GM21360 (cell line): Measurements from ENCODE around the gene LRRC27.
"Not testable (repeated sequence)": the region's sequence is repeated elsewhere in the genome, so short reads cannot be mapped to it uniquely, and the experiment has no call there.

Experiments used
- ATAC-seq: cut with Tn5 transposase; IDR thresholded peaks from one replicate; pipeline ENCODE4 v1.9.1; 2021; ENCODE audit warnings: mild to moderate bottlenecking, moderate library complexity; ENCODE audit not compliant: unreplicated experiment

LRRC27 gene

DNA sequence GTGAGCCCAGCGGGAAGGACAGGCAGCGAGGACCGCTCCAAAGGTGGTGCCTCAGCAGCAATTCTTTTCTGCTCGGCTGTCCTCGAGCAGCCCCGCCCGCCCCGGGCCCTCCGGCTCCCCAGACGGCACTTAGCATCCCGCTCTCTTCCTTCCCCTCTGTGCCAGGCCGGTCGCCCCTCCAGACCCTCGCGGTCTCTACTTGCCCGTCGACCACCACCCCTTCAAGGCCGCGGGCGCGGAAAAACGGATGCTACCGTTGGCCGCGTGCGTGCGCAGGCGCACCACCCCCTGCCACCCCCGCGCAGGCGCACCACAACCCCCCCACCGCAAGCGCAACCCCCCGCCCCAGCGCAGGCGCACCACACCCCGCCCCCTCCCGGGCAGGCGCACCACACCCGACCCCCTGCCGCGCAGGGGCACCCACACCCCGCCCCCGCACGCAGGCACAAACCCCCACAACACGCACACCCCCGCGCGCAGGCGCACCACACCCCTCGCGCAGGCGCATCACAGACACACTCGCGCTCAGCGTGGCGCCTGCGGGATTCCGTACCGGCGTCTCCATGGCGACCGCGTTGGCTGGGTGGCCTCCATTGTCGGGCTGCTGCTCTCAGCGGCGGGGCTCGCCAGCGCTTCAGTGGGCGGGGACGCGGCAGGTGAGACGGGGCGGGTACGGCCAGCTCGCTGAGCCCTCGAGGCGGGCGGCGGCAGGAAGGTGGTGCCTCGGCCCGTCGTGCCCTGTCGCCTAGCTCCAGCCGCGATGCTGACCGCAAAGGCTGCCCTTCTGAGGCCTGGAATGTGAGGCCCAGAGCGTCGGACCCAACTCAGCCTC is at the start of gene LRRC27:
Gene LRRC27, plus strand, starts transcription at position 593 of the 832 bp plus-strand sequence. CDS start 1,332 bp downstream, outside the sequence.
- peak; percentile 80 for ATAC-seq

DNA sequence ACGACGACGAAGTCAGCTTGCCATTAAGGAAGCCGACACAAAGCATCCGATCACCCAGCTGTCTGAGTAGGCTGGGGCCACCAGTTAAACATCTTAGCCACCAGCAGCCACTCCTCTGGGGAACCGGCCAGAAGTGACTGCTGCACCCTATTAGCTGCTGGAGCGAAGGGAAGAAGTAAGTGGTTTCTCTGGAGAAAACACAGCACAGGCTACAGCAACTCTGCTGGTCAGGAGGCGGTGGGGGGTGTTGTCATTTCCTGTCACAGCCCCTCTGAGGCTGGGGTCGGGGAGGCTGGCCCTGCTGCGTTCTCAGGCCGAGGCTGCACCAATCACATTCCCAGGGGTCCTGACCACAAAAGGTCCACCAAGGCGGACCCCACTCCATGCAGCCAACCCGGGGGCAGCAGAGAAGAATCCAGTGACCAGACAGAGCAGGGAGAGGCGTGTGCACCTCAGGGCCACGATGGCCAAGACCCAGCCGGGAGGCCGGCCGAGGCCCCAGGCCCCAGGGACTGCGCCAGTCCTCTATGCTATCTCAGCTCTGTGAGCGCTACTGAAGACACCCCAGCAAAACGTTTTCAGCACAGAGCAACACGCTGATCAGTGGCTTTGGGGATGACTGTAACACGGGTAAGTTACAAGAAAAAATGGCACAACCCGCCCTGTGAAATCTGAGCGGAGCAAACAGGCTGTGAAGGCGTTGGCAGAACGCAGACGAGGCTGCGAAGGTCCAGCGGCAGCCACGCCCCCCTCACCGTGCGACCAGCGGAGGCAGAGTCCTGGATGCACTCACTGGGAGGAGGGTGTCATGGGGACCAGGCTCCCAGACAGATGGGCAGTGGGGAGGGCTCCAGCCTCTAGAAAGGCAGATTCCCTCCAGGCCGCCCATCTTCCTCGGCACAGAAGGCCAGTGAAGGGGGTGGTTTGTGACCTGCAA is 49.1 kb upstream of the LRRC27 start:
- no peak for ATAC-seq

DNA sequence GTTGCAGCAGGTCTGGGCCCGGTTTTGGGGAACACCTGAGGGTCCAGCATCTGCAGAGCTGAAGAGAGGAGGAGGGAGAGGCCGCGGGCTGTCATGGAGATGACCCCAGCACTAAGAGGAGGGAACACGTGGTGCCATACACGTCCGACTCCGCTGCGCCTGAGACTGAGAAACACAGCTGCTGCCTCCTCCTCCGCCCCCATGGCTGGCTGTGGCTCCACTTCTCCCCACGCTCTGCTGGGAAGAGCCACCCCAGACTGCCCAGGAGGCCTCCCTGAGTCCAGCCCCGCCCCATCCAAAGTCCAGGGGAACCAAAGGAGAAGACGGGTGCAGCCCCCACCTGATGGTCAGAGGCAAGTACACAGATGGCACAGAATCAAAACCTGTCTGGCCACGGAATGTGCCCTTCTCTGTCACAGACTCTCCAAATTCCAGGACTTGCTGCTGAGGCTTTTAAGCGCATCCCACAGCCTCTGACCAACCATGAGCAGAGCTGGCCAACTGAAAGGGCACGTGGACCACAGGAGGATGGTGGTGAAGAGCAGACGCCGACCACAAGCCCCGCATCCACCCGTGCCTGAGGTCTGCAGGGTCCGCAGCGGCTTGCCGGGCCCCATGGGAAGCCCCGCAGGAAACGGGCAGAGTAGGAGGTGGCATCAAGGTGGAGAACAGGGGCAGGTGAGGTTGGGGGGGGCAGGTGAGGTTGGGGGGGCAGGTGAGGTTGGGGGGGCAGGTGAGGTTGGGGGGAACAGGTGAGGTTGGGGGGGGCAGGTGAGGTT is 48.2 kb upstream of the LRRC27 start:
- ATAC-seq = no peak

DNA sequence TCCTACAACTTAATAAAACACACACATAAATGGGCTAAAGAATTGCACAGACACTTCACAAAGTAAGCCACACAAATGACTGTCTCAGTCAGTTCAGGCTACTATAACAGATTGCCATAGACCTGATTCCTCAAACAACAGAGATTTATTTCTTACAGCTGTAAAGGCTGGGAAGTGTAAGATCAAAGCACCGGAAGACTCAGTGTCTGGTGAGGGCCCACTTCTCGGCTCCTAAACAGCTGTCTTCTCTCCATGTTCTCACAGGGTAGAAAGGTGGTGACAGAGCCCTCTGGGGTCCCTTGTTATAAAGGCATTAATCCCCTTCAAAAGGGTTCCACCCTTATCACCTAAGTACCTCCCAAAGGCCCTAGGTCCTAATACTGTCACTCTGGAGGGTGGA is 42.6 kb upstream of the LRRC27 start:
- no peak for ATAC-seq

DNA sequence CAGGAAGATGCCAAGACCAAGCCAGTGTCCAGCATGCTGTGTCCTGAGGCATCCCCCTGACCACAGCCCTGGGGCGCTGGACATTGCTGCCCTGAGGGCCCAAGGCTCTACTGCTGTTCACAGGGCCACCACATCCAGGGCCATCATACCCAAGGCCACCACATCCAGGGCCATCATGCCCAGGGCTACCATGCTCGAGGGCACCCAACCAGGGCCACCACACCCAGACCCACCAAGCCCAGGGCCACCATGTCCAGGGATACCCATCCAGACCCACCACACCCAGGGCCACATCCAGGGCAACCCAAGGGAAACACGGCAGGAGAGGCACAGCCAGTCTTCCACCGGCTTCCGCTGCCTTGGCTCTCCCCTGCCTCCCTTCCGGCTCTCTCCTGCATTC is 41.4 kb upstream of the LRRC27 start:
- no peak for ATAC-seq

DNA sequence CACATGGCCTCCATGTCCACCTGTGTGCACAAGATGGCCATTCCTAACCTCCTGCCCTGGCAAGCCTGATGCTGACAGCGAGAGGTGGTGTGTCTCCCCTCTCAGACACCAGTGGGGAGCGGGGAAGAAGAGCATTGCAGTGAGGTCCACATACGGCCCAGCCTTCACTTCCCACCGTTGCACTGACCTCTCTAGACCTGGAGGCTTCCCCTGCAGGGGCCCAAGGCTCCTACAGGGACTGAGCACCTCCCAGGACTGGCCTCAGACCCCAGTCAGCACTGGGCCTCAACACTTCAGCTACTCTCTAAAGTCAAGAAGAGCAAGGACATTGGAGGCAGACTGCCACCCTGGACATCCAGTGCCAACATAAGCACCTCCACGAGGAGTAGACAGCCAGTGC is 40.2 kb upstream of the LRRC27 start:
- ATAC-seq = no peak

DNA sequence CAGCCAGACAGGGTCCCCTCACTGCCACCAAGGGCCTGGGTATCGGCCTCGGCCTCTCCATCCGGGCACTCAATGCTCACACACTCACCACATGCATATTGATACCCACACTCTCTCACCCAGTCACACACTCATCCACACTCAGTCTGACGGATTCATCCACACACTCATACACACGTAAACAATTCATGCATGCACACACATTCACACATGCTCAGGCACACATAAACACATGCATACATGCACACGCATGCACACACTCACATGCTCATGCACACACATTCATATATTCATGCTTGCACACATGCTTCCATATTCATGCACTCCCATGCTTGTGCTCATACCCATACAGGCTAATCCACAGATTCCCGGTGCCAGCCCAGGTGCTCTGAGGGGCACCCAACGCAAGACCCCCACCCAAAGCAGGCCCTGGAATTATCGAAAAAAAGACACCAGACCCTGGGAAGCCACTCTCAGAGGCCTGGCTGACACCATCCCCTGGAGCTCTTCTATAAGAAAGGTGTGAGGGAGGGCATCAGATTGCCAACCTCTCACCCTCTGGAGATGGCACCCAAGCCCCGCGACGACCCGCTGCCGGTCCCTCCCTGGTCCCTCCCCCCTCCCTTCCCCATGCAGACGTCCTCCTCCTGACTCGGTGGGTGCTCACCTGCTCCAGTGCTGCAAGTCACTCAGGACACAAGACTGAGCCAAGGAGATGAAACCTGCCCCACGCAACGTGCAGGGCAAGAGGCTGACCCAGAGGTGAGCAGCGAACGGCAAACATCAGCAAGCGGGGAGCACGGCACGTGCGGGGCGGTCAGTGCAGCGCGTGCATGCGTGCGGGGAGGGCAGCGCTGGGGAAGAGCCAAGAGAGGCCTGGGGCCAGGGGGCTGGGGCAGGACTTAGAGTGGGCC is 39.4 kb upstream of the LRRC27 start:
- no peak for ATAC-seq

DNA sequence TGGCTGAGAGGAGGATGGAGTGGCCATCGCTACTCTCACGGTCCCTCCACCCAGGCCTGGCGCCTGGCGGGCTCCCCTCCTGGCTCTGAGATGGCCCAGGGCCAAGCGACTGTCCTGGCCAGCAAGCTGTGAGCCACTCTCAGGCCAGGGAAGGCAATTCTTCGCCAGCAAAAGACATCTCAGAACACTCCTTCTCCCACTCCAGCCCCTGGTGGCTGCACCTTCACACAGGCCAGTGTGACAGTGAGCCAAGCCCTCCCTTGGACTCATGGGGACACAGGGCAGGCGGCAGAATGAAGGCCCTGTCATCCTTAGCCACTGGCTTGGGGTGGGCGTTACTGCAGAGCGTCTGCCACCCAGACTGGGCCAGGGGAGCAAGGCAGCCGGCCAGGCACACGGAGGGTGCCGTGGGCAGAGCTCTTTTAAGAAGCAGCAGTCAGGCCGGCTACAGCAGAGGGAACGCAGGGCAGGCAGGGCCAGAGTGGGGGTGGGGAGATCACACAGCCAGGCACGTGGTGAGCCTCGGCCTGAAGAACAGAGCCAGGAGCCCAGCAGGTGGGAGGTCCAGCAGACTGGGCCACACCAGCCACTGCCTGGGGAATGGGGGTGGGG is 38.7 kb upstream of the LRRC27 start:
- ATAC-seq = no peak

DNA sequence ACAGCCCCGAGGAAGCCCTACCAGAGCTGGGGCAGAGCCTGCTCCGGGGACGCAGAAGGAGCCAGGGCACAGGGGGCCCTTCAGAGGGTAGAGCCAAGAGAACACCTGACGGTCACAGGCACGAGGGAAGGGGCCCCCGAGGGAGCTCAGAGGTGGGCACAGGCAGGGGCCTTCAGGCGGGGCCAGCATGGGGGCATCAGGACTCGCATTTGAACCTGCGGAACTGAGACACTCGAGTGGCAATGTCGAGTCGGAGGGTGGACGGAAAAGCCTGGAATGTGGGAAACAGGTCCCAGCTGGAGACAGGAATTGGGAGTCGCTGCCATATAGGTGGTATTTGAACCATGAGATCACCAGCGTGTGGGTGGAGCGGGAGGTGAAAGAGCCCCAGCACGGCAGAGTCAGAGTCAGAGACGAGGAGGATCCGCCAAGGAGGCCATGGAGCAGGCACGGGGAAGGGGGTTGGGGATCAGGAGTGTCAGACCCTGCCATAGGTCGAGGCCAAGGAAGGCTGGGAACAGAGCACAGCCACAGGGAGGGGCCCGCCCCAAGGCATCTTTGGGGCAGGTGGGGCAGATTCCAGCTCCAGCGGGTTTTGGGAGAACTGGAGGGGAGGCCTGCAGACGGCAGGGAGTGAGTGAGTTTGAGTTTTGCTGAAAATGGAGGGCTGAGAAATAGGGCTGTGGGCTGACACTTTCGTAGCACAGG is 38.0 kb upstream of the LRRC27 start:
- no peak for ATAC-seq

DNA sequence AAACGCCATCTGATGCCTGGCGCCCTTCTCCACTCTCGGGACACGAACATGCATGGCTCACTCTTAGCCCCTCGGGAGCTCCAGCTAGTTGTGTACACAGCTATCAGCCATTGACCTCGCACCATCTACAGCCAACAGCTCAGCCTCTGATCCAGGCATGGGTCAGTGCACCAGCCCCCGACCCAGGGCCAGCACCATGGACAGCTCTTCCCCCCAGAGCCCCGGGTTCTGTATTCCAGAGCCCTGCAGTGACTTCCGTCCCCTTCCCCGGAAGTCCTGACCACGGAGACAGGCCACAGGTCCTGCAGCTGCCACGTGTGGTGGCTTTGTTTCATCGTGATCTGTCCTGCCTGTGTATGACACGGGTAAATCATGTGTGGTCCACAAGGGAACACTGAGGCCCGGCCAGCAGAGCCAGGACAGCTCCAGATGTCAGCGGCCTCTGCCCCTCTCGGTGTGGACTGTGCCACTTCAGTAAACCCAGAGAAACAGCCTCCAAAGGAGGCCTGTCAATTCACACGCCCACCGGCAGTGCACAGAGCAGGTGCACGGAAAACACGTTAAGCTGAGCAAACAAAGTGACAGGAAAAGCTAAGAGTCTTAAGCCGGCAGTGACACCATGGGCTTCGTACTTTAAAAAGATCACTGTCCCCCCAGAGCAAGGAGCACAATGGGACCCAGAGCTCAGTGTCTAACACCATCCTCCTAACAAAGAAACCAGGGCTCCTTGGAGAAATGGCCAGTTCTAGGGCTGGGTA is 37.3 kb upstream of the LRRC27 start:
- no peak for ATAC-seq

DNA sequence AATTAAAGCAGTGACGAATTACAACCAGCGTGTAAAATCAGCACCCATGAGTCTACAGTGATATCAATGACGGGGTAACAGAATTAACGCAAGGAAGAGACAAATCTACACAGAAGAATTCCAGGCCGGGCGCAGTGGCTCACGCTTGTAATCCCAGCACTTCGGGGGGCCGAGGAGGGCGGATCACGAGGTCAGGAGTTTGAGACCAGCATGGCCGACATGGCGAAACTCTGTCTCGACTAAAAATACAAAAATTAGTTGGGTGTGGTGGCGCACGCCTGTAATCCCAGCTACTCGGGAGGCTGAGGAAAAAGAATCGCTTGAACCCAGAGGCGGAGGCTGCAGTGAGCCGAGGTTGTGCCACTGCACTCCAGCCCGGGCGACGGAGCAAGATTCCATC is 36.5 kb upstream of the LRRC27 start:
- not testable (repeated sequence) for ATAC-seq

DNA sequence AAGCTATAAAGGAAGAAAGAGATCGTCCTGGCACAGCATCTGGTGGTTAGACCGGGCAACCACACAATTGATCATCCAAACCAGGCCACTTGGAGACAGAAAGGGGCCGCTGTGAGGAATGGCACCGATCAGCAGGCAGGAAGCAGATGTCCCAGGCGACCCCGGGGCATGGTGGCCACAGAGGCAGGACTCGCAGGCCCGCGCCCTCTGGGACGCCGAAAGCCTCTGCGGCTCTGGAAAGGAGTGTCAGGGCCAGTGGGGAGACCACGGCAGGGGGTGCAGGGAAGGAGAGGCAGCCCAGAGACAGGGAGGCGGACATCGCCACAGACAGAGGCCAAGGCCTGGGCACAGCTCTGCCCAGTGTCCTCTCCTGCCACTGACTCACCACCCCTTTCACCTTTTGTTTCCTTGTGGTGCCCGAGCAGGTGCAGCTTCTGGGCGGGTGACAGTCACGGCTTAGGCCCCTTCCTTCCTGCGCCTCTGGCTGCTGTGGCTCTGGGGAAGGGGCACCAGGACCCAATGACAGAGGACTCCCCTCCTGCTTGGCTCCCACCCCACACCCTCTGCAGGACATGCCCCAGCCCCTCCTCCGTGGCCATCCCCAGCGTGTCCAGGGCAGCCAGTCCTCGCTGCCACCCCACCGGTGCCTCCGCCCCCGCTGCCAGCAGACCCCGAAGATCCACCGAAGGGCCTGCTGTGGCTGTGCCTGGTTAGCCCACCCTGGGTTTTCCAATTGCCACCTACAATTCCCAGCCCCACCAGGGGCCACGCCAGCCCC is 35.1 kb upstream of the LRRC27 start:
- ATAC-seq = no peak

- ATAC-seq = no peak
Observed at GRCh38 chr10:132297526-132297925, 34.5 kb upstream of the LRRC27 start.

- no peak for ATAC-seq
Observed at GRCh38 chr10:132298038-132298881, 33.7 kb upstream of the LRRC27 start.

- no peak for ATAC-seq
Observed at GRCh38 chr10:132299371-132300336, 32.3 kb upstream of the LRRC27 start.
